ENCODE data around the gene RUSF1.

Gene RUSF1

GRCh38 chr16:31441956-31442355, 66.2 kb downstream of the RUSF1 start:
- DNase-seq = no peak

- no peak for DNase-seq
These were observed 67.5 kb downstream of the RUSF1 start for GRCh38 chr16:31440516-31441184.

GRCh38 chr16:31439519-31439918, 68.7 kb downstream of the RUSF1 start:
- DNase-seq = no peak
